Suprapubic skin (tissue), 4 donors: ENCODE results near the gene KCNK5.

Experiments used
- CTCF ChIP-seq, 2 donors: fragments of 200-600 bp in 1 of 2; fragments of 450-650 bp in 1 of 2; sonication (generic) in 1 of 2; IDR thresholded peaks; one replicate each; pipeline ENCODE4 v1.5.1; 2016 to 2019; ENCODE audit warnings: antibody characterized with exemption in 2 of 2, mild to moderate bottlenecking in 1 of 2, moderate library complexity in 1 of 2
- POLR2A ChIP-seq, 2 donors: fragments of 450-650 bp; IDR thresholded peaks; one replicate each; pipeline ENCODE4 v1.6.1; 2017; ENCODE audit warnings: antibody characterized with exemption in 2 of 2, mild to moderate bottlenecking in 2 of 2, moderate library complexity in 2 of 2
- POLR2AphosphoS5 ChIP-seq, 3 donors: sonication (generic); formaldehyde crosslinking; IDR thresholded peaks; one replicate each; pipeline ENCODE4 v1.6.1; 2017; ENCODE audit warnings: antibody characterized with exemption in 3 of 3

GRCh38 chr6:39261751-39262150, 32.5 kb upstream of the KCNK5 start:
- TF ChIP-seq CTCF (IDR thresholded peaks at IDR 0.05): no peak
- TF ChIP-seq POLR2A (IDR thresholded peaks at IDR 0.05): no peak
- no peak for TF ChIP-seq POLR2AphosphoS5 (IDR thresholded peaks at IDR 0.05)
